ENCODE data around the gene ZNF792. TPM values are rescaled to one million over a fixed set of nuclear protein-coding genes. Genes with fewer than 3 reads are reported as not detected.
"Not testable (repeated sequence)": the region's sequence is repeated elsewhere in the genome, so short reads cannot be mapped to it uniquely, and the experiment has no call there.

The ZNF792 gene
- total RNA-seq, 1 donor from 2014 or later, result 7.0 TPM

DNA sequence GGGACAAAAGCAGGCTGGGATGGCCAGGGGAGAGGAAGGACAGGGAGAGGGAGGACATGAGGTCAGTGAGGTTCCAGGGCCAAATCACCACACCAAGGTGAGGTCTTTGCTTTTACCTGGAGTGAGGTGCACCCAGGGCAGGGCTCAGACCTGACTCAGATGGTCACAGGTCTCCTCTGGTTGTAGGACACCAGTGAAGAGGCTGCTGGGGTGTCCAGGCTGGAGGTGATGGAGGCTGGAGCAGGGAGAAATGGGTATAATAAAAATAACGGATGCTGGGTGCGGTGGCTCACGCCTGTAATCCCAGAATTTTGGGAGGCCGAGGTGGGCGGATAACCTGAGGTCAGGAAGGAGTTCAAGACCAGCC is 43.0 kb upstream of the ZNF792 start:
- DNase-seq (ENCODE audit: low spot score), result no peak
- Histone ChIP-seq H3K4me3 (no peak overlapping the region), H3K27me3 (no peaks in the 10 kb centered on the region), H2AFZ (replicated peaks) (no peak overlapping the region), H3K36me3 (no peaks in the 10 kb centered on the region), H3K79me2 (ENCODE audit: low read depth) (peaks cover 64% of the 10 kb centered on the region), H3K4me2 (no peak overlapping the region), H3K4me1 (peaks cover 6% of the 10 kb centered on the region), H3K9ac (no peak overlapping the region), H3F3A (ENCODE audit: low read depth) (peaks cover 9% of the 10 kb centered on the region), H3K9me3 (ENCODE audit: low read depth) (no peaks in the 10 kb centered on the region), H3K27ac (no peak overlapping the region), H4K20me1 (ENCODE audit: low read depth) (peaks cover 62% of the 10 kb centered on the region)
- Mint-ChIP-seq H3K9me3 (no peaks in the 10 kb centered on the region), H3K27me3 (ENCODE audit: insufficient read depth, low read depth) (peaks cover 6% of the 10 kb centered on the region), H3K4me1 (peaks cover 23% of the 10 kb centered on the region), H3K4me3 (no peak overlapping the region), H3K36me3 (peaks cover 20% of the 10 kb centered on the region), H3K27ac (no peak overlapping the region)
- TF ChIP-seq EZH2 (IDR thresholded peaks at IDR 0.05) (no peak), EZH2phosphoT487 (IDR thresholded peaks at IDR 0.05) (no peak)
- TF ChIP-seq, protein P1, sequence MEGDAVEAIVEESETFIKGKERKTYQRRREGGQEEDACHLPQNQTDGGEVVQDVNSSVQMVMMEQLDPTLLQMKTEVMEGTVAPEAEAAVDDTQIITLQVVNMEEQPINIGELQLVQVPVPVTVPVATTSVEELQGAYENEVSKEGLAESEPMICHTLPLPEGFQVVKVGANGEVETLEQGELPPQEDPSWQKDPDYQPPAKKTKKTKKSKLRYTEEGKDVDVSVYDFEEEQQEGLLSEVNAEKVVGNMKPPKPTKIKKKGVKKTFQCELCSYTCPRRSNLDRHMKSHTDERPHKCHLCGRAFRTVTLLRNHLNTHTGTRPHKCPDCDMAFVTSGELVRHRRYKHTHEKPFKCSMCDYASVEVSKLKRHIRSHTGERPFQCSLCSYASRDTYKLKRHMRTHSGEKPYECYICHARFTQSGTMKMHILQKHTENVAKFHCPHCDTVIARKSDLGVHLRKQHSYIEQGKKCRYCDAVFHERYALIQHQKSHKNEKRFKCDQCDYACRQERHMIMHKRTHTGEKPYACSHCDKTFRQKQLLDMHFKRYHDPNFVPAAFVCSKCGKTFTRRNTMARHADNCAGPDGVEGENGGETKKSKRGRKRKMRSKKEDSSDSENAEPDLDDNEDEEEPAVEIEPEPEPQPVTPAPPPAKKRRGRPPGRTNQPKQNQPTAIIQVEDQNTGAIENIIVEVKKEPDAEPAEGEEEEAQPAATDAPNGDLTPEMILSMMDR (IDR thresholded peaks at IDR 0.05), result no peak

DNA sequence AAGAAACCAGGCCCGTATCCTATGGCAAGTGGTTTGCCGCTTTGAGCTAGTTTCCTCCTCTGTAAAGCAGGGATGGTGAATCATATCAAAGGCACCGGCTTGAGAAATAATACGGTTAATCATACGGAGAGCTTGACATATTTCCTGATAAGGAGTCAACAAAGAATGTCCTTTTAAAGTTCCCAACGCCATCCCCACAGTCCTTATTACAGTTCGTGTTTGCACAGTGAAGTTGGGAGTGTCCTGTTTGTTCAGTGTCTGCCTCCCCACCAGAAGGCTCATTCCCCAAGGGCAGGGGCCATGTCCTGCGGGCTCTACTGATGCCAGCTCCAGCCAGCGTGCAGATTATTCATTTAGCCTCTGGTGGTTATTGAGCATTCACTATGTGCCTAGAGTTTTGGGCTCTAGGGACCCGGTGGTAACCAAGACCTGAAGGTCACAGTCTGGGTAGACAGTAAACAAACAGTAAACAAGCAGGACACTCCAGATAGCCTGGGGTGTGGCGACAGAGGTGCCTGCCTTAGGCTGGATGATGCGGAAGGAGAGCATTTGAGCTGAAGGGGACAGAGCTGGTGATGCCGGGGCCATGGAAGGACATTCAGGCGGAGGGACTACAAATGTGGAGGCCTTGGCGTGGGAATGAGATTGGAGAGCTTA is 42.4 kb upstream of the ZNF792 start:
- Mint-ChIP-seq H3K4me3 (no peak overlapping the region), H3K27ac (no peak overlapping the region), H3K4me1 (peaks cover 27% of the 10 kb centered on the region), H3K9me3 (no peaks in the 10 kb centered on the region), H3K27me3 (ENCODE audit: insufficient read depth, low read depth) (peaks cover 6% of the 10 kb centered on the region), H3K36me3 (peaks cover 20% of the 10 kb centered on the region)
- H3K79me2 ChIP-seq (ENCODE audit: low read depth), result peaks cover 69% of the 10 kb centered on the region
- H2AFZ ChIP-seq (replicated peaks), result no peak overlapping the region
- H3K27me3 ChIP-seq, result no peaks in the 10 kb centered on the region
- peaks cover 6% of the 10 kb centered on the region for H3K4me1 ChIP-seq
- peaks cover 66% of the 10 kb centered on the region for H4K20me1 ChIP-seq (ENCODE audit: low read depth)
- no peak for DNase-seq (ENCODE audit: low spot score)
- H3K9ac ChIP-seq, result no peak overlapping the region
- H3K4me2 ChIP-seq, result no peak overlapping the region
- peaks cover 13% of the 10 kb centered on the region for H3F3A ChIP-seq (ENCODE audit: low read depth)
- H3K4me3 ChIP-seq, result no peak overlapping the region
- no peaks in the 10 kb centered on the region for H3K9me3 ChIP-seq (ENCODE audit: low read depth)
- H3K27ac ChIP-seq, result no peak overlapping the region
- H3K36me3 ChIP-seq, result no peaks in the 10 kb centered on the region
- TF ChIP-seq EZH2 (IDR thresholded peaks at IDR 0.05), result no peak
- TF ChIP-seq EZH2phosphoT487 (IDR thresholded peaks at IDR 0.05), result no peak
- TF ChIP-seq, protein P1 (IDR thresholded peaks at IDR 0.05), result no peak

DNA sequence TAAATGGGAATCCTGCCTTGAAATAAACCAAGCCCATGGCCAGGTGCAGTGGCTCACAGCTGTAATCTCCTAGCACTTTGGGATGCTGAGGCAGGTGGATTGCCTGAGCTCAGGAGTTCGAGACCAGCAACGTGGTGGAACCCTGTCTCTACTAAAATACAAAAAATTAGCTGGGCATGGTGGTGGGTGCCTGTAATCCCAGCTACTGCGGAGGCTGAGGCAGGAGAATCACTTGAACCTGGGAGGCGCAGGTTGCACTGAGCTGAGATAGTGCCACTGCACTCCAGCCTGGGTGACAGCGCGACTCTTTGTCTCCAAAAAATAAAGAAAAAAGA is 41.9 kb upstream of the ZNF792 start:
- not testable (repeated sequence) for H3K4me2 ChIP-seq; H3K27ac ChIP-seq; H3K9me3 ChIP-seq (ENCODE audit: low read depth); H2AFZ ChIP-seq (replicated peaks); H3K27ac Mint-ChIP-seq; DNase-seq (ENCODE audit: low spot score); H3K4me1 ChIP-seq; H3K27me3 Mint-ChIP-seq (ENCODE audit: insufficient read depth, low read depth); H3K4me3 Mint-ChIP-seq; H3K9ac ChIP-seq; H3K9me3 Mint-ChIP-seq; H3K4me3 ChIP-seq; H3K27me3 ChIP-seq; H3K36me3 ChIP-seq
- Mint-ChIP-seq H3K36me3 (peaks cover 20% of the 10 kb centered on the region), H3K4me1 (peaks cover 32% of the 10 kb centered on the region)
- peaks cover 71% of the 10 kb centered on the region for H4K20me1 ChIP-seq (ENCODE audit: low read depth)
- H3K79me2 ChIP-seq (ENCODE audit: low read depth), result peaks cover 74% of the 10 kb centered on the region
- H3F3A ChIP-seq (ENCODE audit: low read depth), result peaks cover 17% of the 10 kb centered on the region

DNA sequence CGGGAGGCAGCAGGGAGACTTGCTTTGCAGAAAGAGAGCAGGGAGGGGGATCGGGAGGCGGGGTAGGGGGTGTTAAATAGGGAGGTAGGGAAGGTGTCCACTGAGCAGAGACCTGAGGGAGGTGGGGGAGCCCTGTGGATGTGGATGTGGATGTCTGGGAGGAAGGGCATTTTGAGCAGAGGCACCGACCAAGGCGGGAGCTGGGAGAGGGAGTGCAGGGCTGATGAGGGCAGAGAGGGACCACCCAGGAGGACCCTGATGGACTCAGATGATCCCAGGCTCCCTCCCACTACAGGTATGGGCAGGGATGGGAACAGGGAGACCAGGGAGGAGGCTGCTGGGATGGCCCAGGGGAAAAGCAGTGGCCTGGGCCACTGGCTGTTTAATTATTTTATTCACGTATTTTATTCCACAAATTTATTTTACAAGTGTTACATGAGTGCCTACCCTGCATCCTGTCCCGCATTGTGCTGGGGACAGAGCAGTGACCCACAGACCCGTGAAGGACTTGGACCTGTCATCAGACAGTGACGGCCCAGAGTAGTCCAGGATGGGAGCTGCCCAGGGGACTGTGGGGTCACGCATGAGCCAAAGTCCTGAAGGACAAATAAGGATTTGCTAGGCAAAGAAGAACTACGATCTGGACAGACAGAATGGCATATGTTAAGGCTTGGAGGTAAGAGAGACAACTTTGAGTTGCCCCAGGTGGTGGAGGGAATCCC is 41.4 kb upstream of the ZNF792 start:
- H3K36me3 Mint-ChIP-seq, result peaks cover 18% of the 10 kb centered on the region
- no peak overlapping the region for H2AFZ ChIP-seq (replicated peaks)
- H3K27me3 ChIP-seq, result no peaks in the 10 kb centered on the region
- peaks cover 33% of the 10 kb centered on the region for H3K4me1 Mint-ChIP-seq
- H3K9ac ChIP-seq, result no peak overlapping the region
- H3K79me2 ChIP-seq (ENCODE audit: low read depth), result peaks cover 80% of the 10 kb centered on the region
- H3K9me3 ChIP-seq (ENCODE audit: low read depth), result no peaks in the 10 kb centered on the region
- H3K27ac Mint-ChIP-seq, result no peak overlapping the region
- no peak overlapping the region for H3K4me2 ChIP-seq
- no peaks in the 10 kb centered on the region for H3K9me3 Mint-ChIP-seq
- H3F3A ChIP-seq (ENCODE audit: low read depth), result peaks cover 18% of the 10 kb centered on the region
- H3K4me3 ChIP-seq, result no peak overlapping the region
- peaks cover 6% of the 10 kb centered on the region for H3K4me1 ChIP-seq
- no peaks in the 10 kb centered on the region for H3K36me3 ChIP-seq
- no peak overlapping the region for H3K4me3 Mint-ChIP-seq
- H4K20me1 ChIP-seq (ENCODE audit: low read depth), result peaks cover 73% of the 10 kb centered on the region
- TF ChIP-seq EZH2 (IDR thresholded peaks at IDR 0.05), result no peak
- TF ChIP-seq, protein P1 (IDR thresholded peaks at IDR 0.05), result no peak
- no peak for TF ChIP-seq EZH2phosphoT487 (IDR thresholded peaks at IDR 0.05)
- H3K27ac ChIP-seq, result no peak overlapping the region
- DNase-seq (ENCODE audit: low spot score), result no peak
- H3K27me3 Mint-ChIP-seq (ENCODE audit: insufficient read depth, low read depth), result peaks cover 8% of the 10 kb centered on the region

Measured in neural progenitor cell (in vitro differentiated cells).